ENCODE measurements around the gene NRARP.

Gene NRARP

DNA sequence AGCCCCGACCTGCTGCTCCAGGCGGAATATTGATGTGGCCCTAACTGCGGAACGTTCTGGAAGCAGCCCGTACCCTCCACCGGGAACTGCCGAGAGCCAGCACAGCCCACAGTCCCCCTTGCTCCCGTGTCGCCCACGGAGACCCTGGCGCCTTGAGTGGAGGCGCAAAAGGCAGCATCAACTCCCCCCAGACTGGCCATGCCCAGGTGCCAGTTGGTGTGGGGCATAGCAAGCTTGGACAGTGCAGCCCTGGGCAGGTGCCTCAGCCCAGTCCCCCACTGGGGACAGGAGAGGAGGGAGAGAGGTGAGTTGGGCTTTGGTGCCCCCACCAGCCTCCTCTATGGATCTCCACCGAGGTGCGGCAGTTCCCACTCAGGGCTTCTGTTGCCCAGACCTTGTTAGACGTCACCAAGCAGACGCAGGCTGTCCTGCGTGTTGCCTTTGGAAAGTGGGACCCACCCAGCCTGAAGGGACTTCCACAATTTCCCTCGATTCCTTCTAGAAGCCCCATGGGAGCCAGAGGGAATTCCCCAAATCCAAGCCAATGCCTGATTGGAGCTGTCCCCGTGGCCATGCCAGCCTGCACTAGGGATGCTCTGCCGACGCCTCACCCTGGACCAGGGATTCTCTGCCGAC lies 19.8 kb upstream of the NRARP start:
- no peak for DNase-seq (ENCODE audit: low spot score)

DNA sequence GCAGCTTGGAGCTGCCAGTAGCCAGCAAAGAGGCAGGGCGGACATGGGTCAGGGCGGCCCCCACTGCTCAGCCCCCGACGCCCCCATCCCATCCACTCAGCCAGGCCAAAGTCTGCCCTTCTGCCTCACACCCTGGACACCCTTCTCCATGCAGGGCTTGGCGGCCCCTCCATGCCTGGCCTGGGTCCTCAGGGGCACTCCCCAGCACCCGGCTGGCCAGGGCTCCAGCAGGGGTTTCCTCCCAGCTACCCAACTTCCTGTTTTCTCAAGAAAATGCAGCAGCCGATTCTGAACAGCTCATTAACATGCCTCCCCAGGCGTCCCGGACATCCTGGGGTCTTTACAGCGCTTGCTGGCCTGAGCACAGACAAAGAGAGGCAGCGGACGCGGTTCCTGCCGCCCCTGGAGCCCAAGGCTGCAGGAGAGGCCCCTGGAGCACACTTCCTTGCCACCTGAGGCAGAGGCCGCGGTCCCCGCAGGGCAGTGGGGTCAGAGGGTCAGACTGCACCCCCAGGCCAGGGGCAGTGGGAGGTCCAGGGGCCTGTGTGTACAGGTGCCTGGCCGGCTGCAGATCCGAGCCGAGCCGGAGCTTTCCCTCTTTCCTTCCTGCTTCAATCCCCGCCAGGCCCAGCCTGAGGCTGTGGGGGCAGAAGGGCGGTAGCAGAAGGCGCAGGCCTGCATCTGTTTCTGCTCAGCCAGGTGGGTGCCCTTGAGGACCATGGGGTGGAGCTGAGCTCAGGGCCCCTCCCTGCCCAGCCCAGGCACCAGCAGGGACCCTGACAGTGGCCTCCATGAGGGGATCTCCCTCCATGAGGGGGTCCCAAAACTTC lies 18.7 kb upstream of the NRARP start:
- DNase-seq (ENCODE audit: low spot score) = peak; percentile 79

DNA sequence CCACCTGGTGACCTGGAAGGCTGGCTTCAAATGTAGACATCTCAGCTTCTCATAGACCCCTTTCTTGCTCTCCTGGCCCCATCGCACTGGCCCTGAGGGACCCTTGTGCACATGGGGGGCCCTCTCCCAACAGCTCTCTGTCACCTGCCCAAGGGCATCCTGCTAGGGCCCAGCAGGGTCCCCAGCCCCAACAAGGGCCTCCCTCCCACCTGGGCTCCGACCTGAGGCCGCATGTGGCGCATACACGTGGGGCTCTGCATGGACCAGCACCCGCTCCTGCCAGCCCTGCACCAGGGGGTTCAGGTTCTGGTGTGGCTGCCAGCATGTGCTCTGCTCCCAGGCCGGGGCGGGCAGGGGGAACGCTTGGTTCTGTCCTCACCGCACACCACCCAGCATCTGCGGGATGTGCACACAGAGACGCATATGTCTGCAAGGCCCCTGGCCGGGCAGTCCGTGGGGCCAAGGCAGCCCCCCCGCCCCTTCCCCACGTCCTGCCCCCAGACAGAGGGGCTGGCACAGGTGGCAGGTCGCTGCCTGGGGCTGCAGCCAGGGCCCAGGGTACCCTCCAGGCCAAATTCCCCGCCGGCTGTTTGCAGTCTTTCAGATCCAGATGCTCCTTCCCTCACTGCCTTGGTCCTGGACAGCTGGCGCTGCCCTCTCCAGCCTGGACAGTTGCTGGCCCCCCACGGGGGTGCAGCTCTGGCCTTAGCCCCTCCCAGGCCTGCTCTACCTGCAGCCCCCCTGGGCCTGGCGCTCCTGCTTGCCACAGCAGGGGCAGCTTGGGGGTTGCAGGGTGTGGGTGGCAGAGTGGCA lies 17.9 kb upstream of the NRARP start:
- DNase-seq (ENCODE audit: low spot score) = peak; percentile 5

DNA sequence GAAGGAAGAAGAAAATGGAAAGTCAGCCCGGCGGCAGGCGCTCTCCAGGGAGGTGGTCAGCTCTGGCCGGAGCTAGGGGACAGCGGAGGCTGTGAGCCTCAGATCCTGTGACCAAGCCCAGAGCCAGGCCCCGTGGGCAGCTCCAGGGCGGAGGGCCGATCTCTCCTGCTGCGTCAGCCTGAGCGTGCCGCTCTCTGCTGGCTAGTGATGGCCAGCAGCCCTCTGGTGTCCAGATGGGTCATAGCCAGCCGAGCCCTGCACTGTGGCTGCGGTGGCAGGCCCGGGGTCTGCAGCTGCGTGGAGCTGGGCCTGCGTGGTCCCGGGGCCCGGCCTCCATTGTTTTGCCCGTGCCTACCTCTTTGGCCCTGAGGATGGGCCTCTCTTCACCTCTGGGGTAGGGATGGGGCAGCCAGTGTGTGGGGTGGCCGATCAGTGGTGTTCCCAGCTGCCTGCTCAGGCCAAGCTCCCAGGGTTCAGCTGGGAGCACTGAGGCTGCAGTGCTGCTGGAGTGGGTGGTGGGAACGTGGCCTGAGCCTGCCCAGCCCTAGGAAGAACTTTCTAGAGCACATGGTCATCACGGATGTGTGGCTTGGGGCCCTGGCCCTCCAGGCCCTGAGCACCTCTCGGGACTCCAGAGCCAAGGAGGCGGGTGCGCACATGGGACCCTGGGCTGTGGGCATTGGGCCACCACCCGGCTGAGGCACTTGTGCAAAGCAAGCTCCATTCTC lies 17.1 kb upstream of the NRARP start:
- DNase-seq (ENCODE audit: low spot score) = no peak

DNA sequence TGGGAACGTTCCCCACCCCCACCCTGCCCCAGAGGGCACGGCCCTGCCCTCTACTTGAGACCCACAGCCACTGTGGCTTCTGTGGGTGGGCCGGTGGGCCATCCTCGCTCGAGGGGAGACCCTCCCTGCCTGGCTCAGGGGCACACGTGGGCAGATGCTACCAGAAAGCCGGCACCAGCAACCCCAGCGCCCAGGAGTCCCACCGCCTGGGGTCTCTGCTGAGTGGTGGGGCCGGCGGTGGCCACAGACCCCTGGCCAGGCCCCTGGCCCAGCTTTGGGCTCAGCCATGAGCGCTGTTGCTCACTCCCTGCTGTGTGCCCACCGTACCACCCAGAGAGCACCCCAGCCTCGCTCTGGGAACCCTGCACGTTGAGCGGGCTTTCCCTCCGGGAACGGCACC lies 16.5 kb upstream of the NRARP start:
- DNase-seq (ENCODE audit: low spot score) = no peak

DNA sequence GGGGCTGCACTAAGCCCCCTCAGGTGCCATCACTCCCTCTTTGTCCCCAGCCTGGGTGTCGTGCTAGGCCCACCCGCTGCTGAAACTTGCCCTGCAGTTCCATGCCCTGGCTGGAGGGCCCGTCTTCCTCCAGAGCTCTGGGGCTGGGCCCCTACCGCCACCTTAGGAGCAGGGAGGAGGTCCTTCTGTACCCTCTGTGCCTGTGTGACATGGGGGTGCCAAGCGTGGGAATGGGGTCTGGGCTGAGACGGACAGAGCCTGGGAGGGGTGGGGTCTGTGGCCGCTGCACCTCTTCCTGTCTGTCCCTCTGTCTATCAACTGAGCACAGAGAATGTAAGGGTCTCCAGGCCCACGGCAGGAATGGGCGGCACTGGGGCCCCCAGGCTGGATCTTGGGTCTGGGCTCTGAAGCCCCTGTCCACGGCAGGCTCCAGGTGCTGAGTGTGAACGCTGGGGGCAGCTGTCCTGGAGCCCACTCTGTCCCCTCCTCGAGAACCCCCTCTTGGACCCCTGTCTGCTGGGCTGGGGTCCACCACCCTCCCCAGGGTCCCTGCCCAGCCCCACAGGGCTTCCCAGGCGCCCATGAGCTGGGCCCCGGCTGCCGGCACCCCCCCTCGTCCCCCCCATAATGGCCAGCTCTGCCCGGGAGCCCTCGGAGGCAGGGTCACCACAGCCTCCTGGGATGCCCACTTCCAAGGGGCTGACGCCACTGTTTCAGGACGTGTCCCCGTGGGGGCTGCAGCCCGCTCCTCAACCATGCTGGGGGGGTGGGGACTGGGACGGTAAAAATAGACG lies 15.8 kb upstream of the NRARP start:
- DNase-seq (ENCODE audit: low spot score) = no peak

DNA sequence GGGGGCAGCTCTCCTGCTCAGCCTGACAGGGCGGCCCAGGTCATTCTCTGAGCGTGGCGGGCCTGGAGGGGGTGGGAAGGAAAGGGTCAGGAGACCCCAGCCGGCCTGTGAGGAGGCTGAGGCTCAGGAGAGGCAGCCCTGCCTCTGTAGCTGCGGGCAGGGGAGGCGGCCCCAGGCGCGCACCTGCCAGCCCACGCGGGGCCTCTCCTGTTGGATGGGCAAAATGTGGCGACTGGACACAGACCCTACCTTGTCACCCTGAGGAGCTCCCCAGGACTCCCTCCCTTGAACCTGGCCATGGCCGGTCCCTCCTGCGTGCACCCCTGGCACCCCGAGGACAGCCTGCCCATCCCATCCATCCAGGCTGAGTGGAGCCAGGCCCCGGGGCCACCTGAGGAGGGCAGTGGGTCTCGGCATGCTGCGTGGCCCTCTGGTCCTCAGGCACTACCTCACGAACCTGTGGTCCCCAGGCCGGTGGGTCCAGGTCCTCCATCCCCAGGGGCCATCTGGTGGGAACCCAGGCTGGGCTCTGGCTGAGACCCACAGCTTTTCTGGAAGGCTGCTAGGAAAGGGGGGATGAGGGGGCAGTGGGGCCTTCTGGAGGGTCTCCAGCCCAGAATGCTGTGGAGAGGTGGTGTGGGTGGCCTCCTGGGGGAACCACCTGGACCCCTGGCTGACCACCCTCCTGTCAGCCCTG lies 15.1 kb upstream of the NRARP start:
- no peak for DNase-seq (ENCODE audit: low spot score)

DNA sequence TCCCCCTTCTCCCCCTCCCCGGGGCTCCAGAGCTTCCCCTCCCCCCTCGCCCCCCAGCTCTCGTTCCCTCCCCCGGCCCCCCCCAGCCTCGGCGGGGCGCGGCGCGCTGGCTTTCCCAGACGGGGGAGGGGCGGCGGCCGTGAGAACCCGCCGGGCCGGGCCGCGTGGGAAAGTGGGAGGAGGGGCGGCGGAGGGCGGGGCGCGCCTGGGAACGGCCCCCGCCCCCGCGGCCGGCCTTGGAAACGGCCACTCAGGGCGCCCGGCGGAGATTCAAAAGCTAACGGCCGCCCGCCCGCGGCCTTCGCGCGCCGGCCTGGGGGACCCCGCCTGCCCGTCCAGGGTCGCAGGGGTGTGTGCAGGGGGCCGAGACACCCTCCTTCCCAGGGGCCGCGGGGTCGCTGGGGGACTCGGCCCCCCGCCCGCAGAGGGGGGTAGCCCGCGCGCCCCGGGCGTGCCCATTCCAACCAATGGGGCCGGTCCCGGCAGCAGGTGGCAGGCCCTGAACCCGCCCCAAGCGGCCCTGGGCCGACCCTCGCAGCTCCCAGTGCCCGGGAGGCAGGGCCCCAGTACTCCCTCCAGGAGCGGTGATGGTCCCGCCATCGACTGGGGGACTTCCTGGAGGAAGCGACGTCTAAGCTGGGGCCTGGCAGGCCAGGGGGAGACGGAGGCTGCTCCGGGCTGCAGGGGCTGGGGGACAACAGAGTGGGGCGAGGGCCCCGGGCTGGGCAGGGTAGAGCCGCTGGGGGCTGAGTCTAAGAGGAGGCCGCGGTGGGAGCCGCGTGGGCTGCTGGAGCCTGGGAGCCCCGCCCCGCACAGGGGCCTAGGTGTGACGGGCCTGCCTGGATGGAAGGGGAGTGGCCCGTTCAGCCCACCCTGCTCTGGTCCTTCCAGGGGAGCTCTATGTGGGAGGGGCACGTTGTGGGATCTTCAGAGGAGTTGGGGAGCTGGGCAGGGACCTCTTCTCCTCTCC lies 14.2 kb upstream of the NRARP start:
- peak; percentile 57 for DNase-seq (ENCODE audit: low spot score)

DNA sequence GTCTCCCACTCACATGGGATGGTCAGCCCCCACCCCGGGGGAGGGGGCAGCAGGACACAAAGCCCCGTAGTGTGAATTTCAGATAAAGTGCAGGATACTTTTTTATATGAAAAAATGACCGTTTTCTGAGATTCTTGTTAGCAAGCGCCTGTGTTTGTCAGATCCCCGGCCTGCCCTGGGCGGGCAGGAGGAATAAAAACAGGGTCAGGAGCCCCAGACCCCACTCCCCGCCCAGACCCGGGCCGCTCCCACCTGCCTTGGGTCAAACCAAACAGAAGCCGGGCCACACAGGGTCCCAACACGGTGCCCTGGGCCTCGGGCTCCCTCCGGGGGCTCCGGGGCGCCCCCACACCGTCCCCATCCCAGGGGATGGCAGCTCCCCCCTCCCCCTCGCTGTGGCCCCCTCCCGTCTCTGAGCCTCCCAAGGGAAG lies 13.5 kb upstream of the NRARP start:
- DNase-seq (ENCODE audit: low spot score) = no peak

DNA sequence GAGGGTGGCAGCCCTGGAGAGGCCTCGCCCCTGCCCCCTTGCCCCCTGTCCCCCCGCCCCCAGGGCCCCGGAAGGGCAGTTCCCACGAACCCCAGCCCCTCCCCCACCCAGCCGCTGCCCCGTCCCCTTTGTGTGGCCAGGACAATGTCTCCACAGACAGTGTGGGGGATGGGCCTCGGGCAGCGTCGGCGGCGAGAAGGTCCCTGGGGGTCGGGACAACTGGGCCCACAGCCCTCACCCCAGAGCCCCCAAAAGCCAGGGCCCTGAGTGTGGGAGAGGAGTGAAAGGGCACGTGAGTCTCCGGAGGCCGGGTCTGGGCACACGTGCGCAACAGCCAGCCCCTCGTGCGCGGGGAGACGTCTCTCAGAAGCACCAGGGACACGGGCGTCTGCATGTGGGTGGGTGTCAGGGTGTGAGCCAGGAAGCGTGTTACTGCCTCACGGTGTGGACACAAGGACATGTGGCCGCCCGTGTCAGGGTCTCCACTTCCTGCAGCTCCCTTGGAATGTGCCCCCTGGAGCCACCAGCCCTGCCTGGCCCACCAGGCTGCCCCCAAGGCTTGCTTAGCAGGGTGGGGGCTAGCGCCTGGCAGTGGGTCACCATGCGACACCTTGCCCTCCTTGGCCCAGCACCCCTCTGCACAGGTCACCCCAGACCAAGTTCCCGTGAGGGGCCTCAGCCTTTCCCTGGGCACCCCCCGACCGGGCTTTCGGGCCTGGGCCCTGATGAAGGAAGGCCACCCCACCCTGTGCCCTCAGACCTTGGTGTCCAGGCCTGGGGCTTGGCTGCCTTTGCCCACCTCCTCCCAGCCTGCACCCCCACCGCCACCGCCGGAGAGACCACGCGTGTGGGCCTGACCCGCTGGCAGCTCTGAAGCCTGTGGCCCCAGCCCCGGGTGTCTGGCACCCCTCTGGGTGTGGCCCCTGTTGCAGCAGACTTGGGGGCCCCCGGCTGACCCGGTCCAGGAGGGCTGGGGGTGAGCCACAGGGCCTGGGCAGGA lies 12.8 kb upstream of the NRARP start:
- peak; percentile 2 for DNase-seq (ENCODE audit: low spot score)

DNA sequence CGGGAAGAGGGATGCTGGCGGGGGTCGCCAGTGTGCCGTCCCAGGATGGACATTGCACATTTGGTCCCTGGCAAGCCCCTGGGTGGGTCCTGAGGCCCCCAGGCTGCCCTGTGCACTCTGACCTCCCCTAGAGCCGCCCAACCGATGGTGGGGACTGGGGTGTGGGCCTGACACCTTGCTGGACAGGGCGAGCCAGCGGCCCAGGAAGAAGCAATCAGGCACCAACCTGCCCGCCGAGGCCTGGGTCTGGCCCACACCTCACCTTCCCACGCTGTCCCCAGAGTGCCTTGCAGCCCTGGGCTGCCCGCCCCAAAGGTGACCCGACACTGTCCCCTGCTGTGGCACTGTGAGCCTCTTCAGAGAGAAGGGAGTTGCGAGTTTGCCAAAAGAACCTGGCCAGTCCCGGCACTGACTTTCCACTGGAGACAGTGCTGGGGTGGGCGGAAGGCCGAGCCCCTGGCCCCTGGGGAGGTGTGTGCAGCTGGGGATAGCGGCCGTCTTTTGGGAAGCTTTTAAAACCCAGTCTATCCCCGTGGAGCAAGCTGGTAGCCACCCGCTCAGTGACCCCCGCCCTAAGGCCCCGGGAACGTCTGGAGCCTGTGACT lies 12.0 kb upstream of the NRARP start:
- DNase-seq (ENCODE audit: low spot score) = no peak

DNA sequence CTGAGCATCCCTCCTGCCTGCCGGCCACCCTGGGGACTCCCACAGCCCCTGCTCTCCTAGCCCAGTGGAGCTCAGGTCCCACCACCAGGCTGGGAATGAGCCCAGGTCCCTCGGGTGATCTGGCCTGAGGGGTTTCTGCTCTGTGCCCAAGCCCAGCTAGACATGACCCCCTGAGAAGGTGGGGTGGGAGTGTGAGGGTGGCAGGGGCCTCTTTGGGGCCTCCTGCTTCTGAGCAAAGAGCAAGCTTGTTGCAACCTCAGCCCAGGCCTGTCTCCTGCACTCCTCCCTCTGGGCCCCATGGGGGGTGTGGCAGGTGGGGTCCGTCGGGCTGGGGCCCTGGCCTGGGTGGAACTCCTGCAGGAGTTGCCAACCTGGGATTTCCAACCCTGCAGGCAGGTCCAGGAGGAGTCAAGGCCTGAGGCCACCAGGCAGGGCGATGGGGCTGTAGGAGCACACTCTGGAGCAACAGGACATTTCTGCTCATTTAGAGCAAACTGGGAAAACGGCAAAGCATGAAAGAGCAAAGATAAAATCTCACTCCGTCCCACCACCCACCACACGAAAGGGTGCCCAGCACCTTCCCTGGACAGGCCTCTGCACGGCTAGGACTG lies 11.4 kb upstream of the NRARP start:
- no peak for DNase-seq (ENCODE audit: low spot score)

DNA sequence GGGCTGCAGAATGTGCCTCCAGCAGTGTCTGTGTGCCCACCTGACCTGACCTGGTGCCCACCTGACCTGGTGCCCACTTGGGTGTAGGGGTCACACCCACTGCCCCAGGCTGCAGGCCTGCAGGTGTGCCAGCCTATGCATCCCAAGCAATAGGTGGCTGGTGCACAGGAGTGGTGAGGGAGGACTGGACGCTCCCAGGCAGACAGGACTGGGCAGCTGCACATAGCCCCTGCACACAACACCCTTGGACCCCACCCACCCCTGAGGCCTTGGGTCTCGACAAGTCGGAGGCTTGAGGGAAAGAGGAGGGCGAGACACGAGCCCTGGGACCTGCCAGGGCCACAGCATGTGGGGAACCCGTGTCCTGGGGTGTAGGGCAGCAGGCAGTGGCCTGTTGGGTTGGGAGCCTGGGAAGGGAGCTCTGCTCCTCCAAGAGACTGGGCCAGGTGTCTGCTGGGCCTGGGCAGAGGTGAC lies 10.8 kb upstream of the NRARP start:
- DNase-seq (ENCODE audit: low spot score) = no peak

DNA sequence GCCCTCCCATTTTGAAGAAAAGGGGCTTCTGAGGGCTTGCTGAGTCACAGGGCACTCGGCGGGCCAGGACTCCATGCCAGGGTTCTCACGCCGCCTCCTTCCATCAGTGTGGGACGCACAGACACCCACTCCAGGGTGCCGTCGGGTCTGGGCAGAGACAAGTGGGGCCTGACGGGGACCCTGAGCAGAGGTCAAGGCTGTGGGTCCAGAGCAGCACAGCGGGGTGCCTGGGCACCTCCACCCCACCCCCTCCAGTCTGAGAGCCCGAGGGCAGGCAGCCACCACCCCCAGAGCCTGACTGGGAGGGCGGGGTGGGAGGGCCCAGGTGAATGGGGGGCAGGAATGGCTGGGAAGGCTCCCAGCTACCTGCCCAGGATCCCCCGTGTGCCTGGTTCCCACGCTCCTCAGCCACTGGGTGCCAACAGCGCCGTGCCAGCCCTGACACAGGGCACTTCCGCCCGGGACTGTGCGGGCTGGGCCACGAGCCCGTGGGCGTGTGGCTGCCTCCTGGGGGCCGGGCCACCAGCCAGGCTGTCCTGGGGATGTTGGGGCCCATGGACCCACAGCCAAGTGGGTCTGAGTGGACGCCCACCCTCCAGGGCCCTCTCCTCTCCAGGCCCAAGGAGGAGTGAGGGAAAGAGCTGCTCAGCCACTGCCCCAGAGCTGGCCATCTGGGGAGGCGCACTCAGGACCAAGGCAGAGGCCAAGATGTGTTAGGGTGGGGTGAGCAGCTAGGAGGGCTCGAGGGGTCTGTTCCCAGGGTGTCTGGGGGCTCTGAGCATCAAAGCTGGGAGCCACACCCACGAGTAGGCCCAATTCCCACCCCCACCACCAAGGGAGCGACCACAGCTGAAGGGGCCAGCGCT lies 10.1 kb upstream of the NRARP start:
- no peak for DNase-seq (ENCODE audit: low spot score)

DNA sequence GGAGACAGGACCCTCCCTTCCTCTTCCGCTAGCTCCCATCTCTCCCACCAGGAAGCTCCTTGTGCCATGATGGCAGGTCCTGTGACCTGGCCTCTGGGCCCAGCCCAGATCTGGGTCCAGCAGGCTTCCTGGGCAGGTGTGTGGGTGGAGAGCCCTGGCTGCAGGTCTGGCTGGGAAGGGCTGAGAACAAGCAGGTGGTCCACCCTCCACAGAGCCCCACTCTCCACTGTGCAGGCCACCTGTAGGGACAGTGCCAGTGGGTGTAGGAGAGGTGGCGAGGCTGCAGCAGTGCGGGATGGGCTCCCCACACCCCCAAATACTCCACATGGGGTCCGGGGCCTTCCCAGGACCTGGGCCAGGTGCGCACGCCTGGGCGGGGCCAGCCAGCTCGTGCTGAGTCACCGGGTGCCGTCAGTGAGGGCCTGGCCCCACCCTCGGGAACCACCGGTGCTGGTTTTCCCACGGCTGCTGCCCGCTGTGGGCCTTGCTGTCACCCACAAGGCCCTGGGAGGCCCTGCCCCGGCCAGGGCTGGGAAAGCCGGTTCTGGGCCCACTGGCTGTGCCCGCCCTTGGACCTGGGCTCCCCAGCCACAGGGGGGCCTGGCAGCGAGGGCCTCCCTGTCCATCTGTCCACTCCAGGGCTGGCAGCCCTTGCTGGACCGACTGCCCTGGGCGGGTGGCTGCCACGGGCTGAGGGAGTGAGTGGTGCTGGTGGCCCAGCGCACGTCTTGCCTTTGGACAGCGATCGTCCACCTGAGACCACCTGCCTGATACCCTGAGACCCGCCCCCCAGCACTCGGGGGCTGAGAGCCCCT lies 9.3 kb upstream of the NRARP start:
- no peak for DNase-seq (ENCODE audit: low spot score)

Measured in germinal center (tissue), 1 donor.